ENCODE data around the gene NR4A1.

- TF ChIP-seq, protein P1, sequence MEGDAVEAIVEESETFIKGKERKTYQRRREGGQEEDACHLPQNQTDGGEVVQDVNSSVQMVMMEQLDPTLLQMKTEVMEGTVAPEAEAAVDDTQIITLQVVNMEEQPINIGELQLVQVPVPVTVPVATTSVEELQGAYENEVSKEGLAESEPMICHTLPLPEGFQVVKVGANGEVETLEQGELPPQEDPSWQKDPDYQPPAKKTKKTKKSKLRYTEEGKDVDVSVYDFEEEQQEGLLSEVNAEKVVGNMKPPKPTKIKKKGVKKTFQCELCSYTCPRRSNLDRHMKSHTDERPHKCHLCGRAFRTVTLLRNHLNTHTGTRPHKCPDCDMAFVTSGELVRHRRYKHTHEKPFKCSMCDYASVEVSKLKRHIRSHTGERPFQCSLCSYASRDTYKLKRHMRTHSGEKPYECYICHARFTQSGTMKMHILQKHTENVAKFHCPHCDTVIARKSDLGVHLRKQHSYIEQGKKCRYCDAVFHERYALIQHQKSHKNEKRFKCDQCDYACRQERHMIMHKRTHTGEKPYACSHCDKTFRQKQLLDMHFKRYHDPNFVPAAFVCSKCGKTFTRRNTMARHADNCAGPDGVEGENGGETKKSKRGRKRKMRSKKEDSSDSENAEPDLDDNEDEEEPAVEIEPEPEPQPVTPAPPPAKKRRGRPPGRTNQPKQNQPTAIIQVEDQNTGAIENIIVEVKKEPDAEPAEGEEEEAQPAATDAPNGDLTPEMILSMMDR (conservative IDR thresholded peaks at IDR 0.05; ENCODE audit: low read depth, low read length): no peak
- TF ChIP-seq EZH2phosphoT487 (IDR thresholded peaks at IDR 0.05; ENCODE audit: borderline replicate concordance, low read length): no peak
Observed at GRCh38 chr12:52009081-52009751, 42.0 kb upstream of the NR4A1 start.
